ENCODE data around the gene ITPRIPL1. TPM values are rescaled to one million over a fixed set of nuclear protein-coding genes. Genes with fewer than 3 reads are reported as not detected.

ITPRIPL1 gene
- total and polyA plus RNA-seq, 2 of the 4 experiments (the other 2 are of a cell fraction): 0.84 to 1.1 TPM

DNA sequence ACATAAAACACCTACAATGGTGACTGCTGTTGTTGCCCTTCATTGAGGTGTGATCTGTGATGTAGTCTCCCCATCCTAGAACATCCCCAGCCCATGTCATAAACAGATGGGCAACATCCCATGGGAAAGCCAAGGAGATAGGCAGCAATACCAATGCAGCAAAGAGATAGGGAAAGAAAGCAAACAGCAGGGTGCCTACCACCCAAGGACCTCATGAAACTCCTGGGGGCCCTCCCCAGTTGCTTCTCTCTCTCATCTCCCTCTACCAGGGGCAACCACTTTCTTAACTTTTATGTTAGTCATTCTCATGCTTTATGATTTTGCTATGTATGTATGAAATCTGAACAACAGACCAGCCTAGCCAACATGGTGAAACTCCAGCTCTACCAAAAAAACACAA, 8.1 kb upstream of the ITPRIPL1 start:
- no peak overlapping the region for H2BK120ac ChIP-seq (ENCODE audit: low read depth, low read length)
- no peak for TF ChIP-seq RAD21 (IDR thresholded peaks at IDR 0.05; ENCODE audit: low read length)
- TF ChIP-seq NFE2L2 (IDR thresholded peaks at IDR 0.05; ENCODE audit: low read depth, low read length): no peak
- TF ChIP-seq, protein P1, sequence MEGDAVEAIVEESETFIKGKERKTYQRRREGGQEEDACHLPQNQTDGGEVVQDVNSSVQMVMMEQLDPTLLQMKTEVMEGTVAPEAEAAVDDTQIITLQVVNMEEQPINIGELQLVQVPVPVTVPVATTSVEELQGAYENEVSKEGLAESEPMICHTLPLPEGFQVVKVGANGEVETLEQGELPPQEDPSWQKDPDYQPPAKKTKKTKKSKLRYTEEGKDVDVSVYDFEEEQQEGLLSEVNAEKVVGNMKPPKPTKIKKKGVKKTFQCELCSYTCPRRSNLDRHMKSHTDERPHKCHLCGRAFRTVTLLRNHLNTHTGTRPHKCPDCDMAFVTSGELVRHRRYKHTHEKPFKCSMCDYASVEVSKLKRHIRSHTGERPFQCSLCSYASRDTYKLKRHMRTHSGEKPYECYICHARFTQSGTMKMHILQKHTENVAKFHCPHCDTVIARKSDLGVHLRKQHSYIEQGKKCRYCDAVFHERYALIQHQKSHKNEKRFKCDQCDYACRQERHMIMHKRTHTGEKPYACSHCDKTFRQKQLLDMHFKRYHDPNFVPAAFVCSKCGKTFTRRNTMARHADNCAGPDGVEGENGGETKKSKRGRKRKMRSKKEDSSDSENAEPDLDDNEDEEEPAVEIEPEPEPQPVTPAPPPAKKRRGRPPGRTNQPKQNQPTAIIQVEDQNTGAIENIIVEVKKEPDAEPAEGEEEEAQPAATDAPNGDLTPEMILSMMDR (conservative IDR thresholded peaks at IDR 0.05; ENCODE audit: low read depth, low read length): no peak
- TF ChIP-seq, protein P2, sequence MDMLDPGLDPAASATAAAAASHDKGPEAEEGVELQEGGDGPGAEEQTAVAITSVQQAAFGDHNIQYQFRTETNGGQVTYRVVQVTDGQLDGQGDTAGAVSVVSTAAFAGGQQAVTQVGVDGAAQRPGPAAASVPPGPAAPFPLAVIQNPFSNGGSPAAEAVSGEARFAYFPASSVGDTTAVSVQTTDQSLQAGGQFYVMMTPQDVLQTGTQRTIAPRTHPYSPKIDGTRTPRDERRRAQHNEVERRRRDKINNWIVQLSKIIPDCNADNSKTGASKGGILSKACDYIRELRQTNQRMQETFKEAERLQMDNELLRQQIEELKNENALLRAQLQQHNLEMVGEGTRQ (IDR thresholded peaks at IDR 0.05; ENCODE audit: low read depth, low read length): no peak
- no peak for TF ChIP-seq FOS (IDR thresholded peaks at IDR 0.05; ENCODE audit: low read depth, low read length)
- no peak for TF ChIP-seq MAFK (IDR thresholded peaks at IDR 0.05; ENCODE audit: low read depth, low read length)
- no peak for TF ChIP-seq RCOR1 (IDR thresholded peaks at IDR 0.05; ENCODE audit: insufficient replicate concordance, low read length)
- TF ChIP-seq CEBPB (IDR thresholded peaks at IDR 0.05; ENCODE audit: low read depth, low read length): no peak
- TF ChIP-seq POLR2A (IDR thresholded peaks at IDR 0.05; ENCODE audit: low read depth, low read length): no peak
- no peak for TF ChIP-seq CHD1 (IDR thresholded peaks at IDR 0.05; ENCODE audit: low read depth, low read length)
- TF ChIP-seq, protein P3, sequence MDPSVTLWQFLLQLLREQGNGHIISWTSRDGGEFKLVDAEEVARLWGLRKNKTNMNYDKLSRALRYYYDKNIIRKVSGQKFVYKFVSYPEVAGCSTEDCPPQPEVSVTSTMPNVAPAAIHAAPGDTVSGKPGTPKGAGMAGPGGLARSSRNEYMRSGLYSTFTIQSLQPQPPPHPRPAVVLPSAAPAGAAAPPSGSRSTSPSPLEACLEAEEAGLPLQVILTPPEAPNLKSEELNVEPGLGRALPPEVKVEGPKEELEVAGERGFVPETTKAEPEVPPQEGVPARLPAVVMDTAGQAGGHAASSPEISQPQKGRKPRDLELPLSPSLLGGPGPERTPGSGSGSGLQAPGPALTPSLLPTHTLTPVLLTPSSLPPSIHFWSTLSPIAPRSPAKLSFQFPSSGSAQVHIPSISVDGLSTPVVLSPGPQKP (IDR thresholded peaks at IDR 0.05; ENCODE audit: borderline replicate concordance, low read depth, low read length): no peak
- no peak for TF ChIP-seq BHLHE40 (IDR thresholded peaks at IDR 0.05; ENCODE audit: low read depth, low read length)
- TF ChIP-seq MXI1 (IDR thresholded peaks at IDR 0.05; ENCODE audit: borderline replicate concordance, low read depth, low read length): no peak
- TF ChIP-seq MAZ (IDR thresholded peaks at IDR 0.05; ENCODE audit: borderline replicate concordance, low read depth, low read length): no peak
- TF ChIP-seq SMC3 (IDR thresholded peaks at IDR 0.05; ENCODE audit: low read depth, low read length): no peak
- no peak for TF ChIP-seq RFX5 (IDR thresholded peaks at IDR 0.05; ENCODE audit: low read depth, low read length)
- in situ Hi-C loops (cut with MboI; ENCODE audit: low sequenced_read_pairs): no loop called here

More for the DNA sequence above, 8.1 kb upstream of the ITPRIPL1 start:
- no peaks in the 10 kb centered on the region for H3K79me1 ChIP-seq (ENCODE audit: low read depth in 1 of 2, low read length in 2 of 2)
- H3K36me3 ChIP-seq (ENCODE audit: control insufficient read depth, insufficient read depth, low read length): no peaks in the 10 kb centered on the region
- no peak overlapping the region for H3K4me3 ChIP-seq (ENCODE audit: insufficient read depth, low read depth, low read length)
- H3K9ac ChIP-seq (ENCODE audit: low read depth, low read length): no peak overlapping the region
- H2AFZ ChIP-seq (replicated peaks; ENCODE audit: low read length, poor library complexity): no peak overlapping the region
- no peak overlapping the region for H4K91ac ChIP-seq (ENCODE audit: insufficient read depth, low read depth, low read length)
- peak overlapping the region; percentile 63 for H3K4ac ChIP-seq (ENCODE audit: low read depth, low read length)
- peak overlapping the region; percentile 85; the same call in 1 of the 2 replicates for H2AK5ac ChIP-seq (ENCODE audit: low read depth, low read length)
- 0 out of 2 replicates have a peak overlapping the region, but pooled peaks have one; percentile 15 for H3K14ac ChIP-seq (replicated peaks; ENCODE audit: low read depth, low read length)
- H3K4me1 ChIP-seq (ENCODE audit: control insufficient read depth, insufficient read depth, low read length): peaks cover 12% of the 10 kb centered on the region
- dilution Hi-C loops (cut with HindIII; ENCODE audit: low sequenced_read_pairs, unreplicated experiment) (no loop called here), intact Hi-C loops (cut with micrococcal nuclease) (no loop called here)
- H2BK5ac ChIP-seq (ENCODE audit: low read depth, low read length, poor library complexity, severe bottlenecking): no peak overlapping the region
- BruUV-seq (replicated peaks): no TSS peak
- H3K9me1 ChIP-seq (ENCODE audit: insufficient read depth, low read length): peaks cover 17% of the 10 kb centered on the region
- no peaks in the 10 kb centered on the region for H4K20me1 ChIP-seq (ENCODE audit: insufficient read depth, low read length)
- no peak overlapping the region for H3K18ac ChIP-seq (ENCODE audit: low read depth, low read length)
- no peak overlapping the region for H2BK15ac ChIP-seq (ENCODE audit: low read depth, low read length)
- H3K27ac ChIP-seq (ENCODE audit: insufficient read depth, low read length): no peak overlapping the region
- no peak overlapping the region for H3K23ac ChIP-seq (ENCODE audit: low read depth, low read length)
- CTCF ChIA-PET: no interaction called here
- no peak overlapping the region for H4K5ac ChIP-seq (ENCODE audit: low read depth, low read length)
- H3K4me2 ChIP-seq (ENCODE audit: low read depth, low read length): no peak overlapping the region
- H3K9me3 ChIP-seq (ENCODE audit: control insufficient read depth, insufficient read depth, low read length): no peaks in the 10 kb centered on the region
- peaks cover under 1% of the 10 kb centered on the region; the same call in 1 of the 2 replicates for H3K27me3 ChIP-seq (ENCODE audit: control insufficient read depth, insufficient read depth, low read length)
- no peak overlapping the region for H4K8ac ChIP-seq (ENCODE audit: low read depth in 2 of 2, low read length in 2 of 2)
- H2AK9ac ChIP-seq (replicated peaks; ENCODE audit: low read depth, low read length, poor library complexity): no peak overlapping the region
- H3K56ac ChIP-seq (ENCODE audit: extremely low read depth, insufficient read depth, low read length): no peak overlapping the region
- DNase-seq (no peak), ATAC-seq (ENCODE audit: low read depth) (no peak)
- POLR2A ChIA-PET (ENCODE audit: unreplicated experiment): no interaction called here
- H2BK20ac ChIP-seq (ENCODE audit: low read depth, low read length): no peak overlapping the region
